ENCODE measurements around the gene VAPB.

Gene VAPB

GRCh38 chr20:58381627-58382026 is 7.4 kb upstream of the VAPB start:
- no peak for DNase-seq

GRCh38 chr20:58382096-58382495 is 6.9 kb upstream of the VAPB start:
- no peak for DNase-seq

- no peak for DNase-seq
These were observed 4.2 kb upstream of the VAPB start for GRCh38 chr20:58384821-58385220.

GRCh38 chr20:58388028-58388601 is 914 bp upstream of the VAPB start:
- DNase-seq: no peak

GRCh38 chr20:58389324-58389967 is 417 bp downstream of the VAPB start:
- no peak for DNase-seq

GRCh38 chr20:58389968-58390658 is 1.1 kb downstream of the VAPB start:
- DNase-seq: no peak

GRCh38 chr20:58390659-58391035 is 1.6 kb downstream of the VAPB start:
- DNase-seq: no peak

GRCh38 chr20:58392286-58392685 is 3.3 kb downstream of the VAPB start:
- no peak for DNase-seq

- no peak for DNase-seq
These were observed 4.3 kb downstream of the VAPB start for GRCh38 chr20:58393299-58393698.

GRCh38 chr20:58394801-58395200 is 5.8 kb downstream of the VAPB start:
- DNase-seq: no peak

- no peak for DNase-seq
These were observed 6.6 kb downstream of the VAPB start for GRCh38 chr20:58395604-58396003.

GRCh38 chr20:58397429-58397828 is 8.4 kb downstream of the VAPB start:
- no peak for DNase-seq

GRCh38 chr20:58398254-58398653 is 9.2 kb downstream of the VAPB start:
- DNase-seq: no peak

- DNase-seq: no peak
These were observed 10.9 kb downstream of the VAPB start for GRCh38 chr20:58399926-58400325.

GRCh38 chr20:58401162-58401561 is 12.1 kb downstream of the VAPB start:
- no peak for DNase-seq

GRCh38 chr20:58402305-58402704 is 13.3 kb downstream of the VAPB start:
- DNase-seq: no peak

- no peak for DNase-seq
These were observed 13.8 kb downstream of the VAPB start for GRCh38 chr20:58402827-58403226.

GRCh38 chr20:58403272-58403671 is 14.2 kb downstream of the VAPB start:
- DNase-seq: no peak

- no peak for DNase-seq
These were observed 16.7 kb downstream of the VAPB start for GRCh38 chr20:58405504-58406291.

- DNase-seq: no peak
These were observed 17.5 kb downstream of the VAPB start for GRCh38 chr20:58406422-58407001.

- DNase-seq: no peak
These were observed 18.3 kb downstream of the VAPB start for GRCh38 chr20:58407201-58407873.

GRCh38 chr20:58407966-58408557 is 19.0 kb downstream of the VAPB start:
- no peak for DNase-seq
